ENCODE results near the gene TMEM259.

The TMEM259 gene

DNA sequence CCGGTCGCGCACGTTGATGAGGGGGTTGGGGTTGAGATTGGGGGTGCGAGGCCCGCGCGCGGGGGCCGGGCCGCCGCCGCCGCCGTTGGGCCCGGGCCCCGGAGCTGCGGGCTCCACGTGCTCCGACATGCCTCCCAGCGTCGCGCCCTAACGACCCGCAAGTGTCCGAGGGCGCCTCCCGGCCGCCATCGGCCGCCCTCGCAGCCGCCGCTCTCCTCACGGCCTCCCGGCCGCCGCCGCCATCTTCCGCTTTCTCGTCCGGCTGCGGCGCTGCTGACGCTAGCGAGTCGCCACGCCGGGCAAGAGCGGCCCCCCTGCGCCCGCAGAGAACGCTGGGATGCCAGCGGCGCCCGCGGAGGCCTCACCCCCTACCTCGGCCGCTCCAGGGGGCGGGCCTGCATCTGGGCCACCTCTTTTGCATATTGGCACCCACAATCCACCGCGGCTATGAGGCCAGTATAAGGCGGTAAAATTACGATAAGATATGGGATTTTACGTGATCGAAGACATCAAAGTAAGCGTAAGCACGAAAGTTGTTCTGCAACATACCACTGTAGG lies at the start of gene TMEM259:
TSS of gene TMEM259 (minus strand) at position 256 of the 558 bp plus-strand sequence. CDS start at position 129, 127 bp downstream.
- peak; percentile 90 for DNase-seq (ENCODE audit: low read depth)

DNA sequence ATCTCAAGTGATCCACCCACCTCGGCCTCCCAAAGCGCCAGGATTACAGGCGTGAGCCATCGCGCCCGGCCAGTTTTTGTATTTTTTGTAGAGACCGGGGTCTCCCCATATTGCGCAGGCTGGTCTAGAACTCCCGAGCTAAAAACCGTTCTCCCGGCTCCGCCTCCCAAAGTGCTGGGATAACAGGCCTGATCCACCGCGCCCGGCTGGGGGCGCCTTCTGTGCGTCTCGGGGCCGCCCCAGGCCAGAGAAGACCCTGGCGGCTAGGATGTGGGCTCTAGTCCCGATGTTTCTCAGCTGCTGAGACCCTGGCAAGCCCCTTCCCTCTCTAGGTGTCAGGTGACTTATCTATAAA lies 49.6 kb upstream of the TMEM259 start:
- DNase-seq (ENCODE audit: low read depth) = no peak

DNA sequence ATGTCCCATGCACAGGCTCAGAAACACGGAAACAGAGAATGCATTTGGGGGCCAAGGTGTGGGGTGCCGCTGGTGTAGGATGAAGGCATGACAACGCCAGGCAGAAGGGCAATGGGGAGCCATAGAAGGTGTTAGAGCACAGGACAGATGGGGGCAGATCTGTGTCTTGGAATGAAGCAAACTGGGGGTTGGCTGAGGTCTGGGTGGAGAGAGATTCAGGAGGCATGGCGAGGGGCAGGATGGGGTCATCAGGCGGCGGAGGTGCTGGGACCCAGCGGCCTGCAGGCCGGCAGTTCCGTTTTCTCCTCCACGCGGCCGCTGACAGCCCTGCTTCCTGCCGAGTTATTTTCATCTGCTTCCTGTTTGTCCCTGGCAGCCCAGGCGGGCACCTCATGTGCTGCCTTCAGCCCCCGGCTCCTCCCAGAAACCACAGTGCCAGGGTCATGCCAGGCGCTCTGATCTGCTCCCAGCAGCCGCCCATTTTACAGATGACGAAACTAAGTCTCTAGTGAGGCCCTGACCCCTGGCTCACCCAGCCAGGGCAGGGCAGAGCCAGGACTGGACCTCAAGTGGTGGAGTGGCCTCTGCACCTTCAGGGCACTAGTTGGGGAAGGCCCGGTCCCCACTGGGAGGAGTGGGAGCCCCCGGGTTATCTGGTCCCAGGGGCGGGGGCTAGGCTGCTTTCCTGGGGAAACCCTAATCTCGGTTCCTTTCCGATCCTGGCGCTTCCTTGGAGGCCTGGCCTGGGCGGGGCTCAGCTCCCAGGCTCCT lies 48.3 kb upstream of the TMEM259 start:
- peak; percentile 81 for DNase-seq (ENCODE audit: low read depth)

DNA sequence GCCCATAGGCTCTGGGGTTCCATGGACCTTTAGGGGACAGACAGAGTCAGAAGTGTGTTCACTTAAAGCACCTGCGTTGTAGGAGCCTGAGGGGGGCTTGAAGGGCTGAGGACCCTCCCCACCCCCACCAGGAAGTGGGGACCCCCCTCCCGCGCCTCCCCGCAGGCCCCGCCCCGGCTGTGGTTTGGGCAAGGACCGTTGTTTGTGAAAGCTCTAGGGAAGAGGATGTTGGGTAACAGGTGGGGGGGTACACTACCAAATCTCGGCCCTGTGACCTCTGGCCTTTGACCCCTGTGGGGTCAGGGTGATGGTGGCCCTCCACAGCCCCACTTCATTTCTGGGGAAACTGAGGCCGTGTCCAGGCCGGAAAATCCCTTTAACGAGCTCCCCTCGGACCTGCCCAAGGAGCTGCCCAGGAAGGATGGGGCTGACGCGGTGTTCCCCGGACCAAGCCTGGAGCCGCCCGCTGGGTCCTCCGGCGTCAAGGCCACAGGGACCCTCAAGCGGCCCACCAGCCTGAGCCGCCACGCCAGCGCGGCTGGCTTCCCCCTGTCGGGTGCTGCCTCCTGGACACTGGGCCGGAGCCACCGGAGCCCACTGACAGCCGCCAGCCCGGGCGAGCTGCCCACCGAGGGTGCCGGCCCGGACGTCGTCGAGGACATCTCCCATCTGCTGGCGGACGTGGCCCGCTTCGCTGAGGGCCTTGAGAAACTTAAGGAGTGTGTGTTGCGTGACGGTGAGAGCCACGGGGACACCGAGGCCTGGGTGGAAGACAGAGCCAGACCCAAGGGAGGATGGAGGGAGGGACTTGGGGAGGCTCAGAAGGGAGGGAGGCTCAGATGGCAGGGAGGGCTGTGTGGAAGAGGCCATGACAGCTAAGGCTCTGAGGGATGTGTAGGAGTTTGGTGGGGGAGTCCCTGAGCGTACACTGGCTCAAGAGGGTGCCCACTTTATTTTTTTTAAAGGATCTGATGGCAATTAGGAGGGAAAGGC lies 47.4 kb upstream of the TMEM259 start:
- no peak for DNase-seq (ENCODE audit: low read depth)

DNA sequence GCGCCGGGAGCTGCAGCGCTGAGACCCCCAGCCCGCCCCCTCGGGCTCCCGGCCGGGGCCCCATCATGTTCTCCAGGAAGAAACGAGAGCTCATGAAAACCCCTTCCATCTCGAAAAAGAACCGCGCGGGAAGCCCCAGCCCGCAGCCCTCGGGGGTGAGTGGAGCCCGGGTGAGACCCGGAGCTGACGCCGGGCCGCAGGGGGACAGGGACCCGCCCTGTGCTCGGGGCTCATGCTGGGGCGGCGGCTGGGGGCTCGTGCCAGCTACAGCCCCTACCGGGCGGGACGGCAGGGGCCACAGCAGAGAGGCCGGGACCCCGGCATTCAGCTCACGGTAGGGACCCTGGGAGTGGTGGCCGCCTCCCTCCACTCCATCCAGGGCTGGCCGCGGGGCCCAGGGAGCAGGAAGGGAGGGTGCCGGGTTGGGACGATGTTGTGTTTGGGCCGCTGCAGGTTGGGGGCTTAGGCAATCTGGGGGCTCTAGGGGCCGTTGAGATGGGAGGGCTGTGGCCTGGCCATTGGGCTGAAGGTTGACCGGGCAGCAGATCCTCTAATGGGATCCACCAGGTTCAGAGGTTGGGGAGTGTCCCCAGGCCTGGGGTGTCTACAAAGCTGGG lies 46.5 kb upstream of the TMEM259 start:
- no peak for DNase-seq (ENCODE audit: low read depth)

DNA sequence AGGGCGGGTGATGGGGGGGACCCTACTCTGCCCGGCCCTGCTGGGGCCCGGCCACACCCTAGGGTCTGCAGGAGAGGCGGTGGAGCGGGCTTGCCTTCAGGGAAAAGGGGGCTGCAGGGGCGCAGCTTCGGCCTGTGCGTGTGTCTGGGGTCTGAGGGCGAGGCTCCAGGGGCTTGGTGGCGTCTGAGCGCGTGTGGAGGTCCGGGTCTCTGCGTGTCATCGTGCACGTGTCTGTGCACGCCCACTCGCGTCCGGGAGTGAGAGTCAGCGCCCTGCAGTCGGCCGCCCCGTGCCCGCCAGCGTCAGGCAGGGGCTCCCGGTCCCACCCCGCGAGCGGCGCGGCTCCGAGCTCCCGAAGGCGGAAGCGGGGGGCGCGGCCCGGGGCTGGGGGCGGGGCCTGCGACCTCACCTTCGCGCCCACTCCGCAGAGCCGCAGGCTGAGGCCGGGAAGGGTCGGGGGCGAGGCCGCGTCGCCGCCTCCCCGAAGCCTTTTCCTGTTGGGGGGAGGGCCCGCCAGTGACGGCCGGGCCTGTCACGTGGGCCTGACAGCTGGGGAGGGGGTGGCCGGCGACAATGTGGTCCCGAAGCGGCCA lies 45.9 kb upstream of the TMEM259 start, which contains the start of gene ARHGAP45:
TSS of gene ARHGAP45 (plus strand) at position 420 of the 593 bp plus-strand sequence. CDS start 239 bp downstream, outside the sequence.
- peak; percentile 82 for DNase-seq (ENCODE audit: low read depth)

DNA sequence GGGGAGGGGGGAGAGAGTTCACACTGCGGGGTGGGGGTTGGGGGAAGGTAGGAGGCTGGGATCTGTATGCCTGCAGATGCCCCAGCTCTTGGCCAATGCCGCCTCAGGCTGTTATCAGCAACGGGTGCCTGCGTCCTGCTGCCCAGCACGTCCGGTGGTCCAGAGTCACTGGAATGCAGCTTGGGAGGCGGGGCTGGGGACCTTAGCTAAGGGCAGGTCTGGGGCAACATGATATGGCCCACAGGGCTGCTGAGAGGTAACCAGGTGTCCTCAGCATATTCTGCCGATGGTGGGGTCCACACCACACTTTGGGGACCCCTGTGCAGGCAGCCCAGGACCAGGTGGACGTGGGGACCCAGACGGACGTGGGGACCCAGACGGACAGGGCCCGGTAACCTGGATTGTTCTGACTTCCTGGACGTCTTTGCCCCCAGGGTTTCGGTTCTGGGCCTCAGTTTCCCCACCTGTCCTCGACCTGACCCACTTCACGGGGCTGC lies 45.4 kb upstream of the TMEM259 start:
- peak; percentile 90 for DNase-seq (ENCODE audit: low read depth)

DNA sequence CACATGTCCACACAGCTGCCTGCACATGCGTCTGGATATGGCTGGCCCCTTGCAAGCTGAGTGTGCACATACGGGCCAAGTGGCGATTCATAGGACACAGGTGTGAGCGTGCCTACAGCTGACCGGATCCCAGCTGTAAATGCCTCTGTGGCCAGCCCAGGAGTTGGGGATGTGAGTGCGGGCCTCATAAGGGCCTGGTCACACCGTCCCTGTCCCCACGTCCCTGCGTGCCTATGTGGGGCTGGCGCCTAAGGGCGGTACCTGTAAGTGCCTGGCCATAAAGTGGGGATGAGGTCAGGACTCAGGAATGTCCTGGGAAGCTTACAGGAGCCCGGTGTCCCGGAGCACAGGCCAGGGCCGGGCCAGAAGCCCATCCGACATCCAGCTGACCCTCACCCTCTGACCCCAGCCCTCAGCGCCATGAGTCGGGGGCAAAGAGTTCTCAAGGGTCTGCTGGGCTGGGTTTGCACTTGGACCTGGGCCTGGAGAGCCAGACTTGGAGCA lies 44.7 kb upstream of the TMEM259 start:
- DNase-seq (ENCODE audit: low read depth) = no peak

DNA sequence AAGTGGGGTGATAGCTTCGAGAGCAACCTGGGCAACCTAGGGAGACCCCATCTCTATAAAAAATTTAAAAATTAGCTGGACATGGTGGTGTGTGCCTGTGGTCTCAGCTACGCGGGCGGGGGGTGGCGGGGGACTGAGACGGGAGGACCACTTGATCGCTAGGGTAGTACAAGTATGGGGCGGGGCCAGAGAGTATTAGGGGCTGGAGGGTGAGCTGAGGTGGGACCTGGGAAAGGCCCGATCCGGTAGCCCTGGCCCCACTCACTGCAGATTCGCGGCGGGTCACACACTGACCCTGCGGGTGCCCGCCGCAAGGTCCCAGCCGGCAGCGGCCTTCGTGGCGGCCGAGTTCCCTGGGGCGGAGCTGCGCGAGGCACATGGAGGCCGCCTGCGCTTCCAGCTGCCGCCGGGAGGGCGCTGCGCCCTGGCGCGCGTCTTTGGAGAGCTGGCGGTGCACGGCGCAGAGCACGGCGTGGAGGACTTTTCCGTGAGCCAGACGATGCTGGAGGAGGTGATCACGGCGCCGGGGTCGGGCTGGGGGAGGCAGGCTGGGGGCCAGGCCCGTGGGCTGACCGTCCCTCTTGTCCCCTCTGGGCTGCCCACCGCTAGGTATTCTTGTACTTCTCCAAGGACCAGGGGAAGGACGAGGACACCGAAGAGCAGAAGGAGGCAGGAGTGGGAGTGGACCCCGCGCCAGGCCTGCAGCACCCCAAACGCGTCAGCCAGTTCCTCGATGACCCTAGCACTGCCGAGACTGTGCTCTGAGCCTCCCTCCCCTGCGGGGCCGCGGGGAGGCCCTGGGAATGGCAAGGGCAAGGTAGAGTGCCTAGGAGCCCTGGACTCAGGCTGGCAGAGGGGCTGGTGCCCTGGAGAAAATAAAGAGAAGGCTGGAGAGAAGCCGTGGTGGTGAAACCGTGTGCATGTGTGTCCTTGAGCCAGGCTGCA lies 44.0 kb upstream of the TMEM259 start:
- no peak for DNase-seq (ENCODE audit: low read depth)

DNA sequence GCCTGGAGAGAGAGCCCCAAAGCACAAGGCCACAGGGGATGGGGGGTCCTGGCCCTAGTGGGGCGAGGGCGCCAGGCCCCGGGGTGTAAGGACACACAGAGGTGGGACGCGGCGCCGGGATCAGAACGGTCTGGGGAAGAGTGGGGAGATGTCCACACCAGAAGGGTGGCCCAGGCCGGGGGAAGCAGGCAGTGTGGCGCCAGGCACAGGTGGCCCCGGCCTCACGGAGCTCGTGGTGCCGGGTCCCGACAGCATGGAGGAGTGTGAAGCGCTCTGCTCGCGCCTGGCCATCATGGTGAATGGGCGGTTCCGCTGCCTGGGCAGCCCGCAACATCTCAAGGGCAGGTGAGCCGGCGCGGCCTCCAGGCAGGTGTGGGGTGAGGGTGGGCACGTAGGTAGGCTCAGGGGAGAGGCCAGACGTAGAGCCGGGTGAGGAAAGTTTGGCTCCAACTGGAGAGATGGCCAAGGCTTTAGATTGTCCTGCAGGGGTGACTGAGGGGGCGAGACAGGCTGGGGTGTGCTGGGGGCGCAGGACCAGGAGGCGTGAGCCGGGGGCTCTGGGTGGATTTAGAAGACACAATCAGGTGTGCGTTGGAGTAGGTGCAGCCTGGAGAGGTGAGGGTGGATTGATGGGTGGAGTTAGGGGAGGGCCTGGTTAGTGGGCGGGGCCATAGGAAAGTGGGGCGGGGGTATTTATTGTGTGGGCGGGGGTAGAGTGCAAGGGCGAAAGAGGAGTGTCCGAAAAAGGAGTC lies 43.2 kb upstream of the TMEM259 start:
- DNase-seq (ENCODE audit: low read depth) = no peak

DNA sequence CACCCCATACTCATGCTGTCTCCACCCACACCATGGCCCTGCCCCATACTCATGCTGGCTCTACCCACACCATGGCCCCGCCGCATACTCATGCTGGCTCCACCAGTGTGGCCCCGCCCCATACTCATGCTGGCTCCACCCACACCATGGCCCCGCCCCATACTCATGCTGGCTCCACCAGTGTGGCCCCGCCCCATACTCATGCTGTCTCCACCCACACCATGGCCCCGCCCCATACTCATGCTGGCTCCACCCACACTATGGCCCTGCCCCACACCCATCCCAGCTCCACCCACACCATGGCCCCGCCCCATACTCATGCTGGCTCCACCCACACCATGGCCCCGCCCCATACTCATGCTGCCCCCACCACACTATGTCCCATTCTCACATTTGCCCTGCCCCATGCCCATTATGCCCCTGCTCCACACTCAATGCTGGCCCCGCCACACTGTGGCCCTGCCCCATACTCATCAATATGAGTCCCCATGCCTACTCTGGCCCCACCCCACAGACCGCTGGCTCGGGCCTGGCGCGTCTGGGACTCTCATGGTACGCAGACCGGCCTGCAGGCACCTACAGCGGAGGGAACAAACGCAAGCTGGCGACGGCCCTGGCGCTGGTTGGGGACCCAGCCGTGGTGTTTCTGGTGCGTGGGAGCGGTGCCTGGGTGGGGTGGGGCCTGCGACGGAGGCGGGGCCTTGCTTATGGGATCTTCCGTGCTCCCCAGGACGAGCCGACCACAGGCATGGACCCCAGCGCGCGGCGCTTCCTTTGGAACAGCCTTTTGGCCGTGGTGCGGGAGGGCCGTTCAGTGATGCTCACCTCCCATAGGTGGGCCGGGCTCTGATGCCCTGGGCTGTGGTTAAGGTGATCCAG lies 42.3 kb upstream of the TMEM259 start:
- no peak for DNase-seq (ENCODE audit: low read depth)

DNA sequence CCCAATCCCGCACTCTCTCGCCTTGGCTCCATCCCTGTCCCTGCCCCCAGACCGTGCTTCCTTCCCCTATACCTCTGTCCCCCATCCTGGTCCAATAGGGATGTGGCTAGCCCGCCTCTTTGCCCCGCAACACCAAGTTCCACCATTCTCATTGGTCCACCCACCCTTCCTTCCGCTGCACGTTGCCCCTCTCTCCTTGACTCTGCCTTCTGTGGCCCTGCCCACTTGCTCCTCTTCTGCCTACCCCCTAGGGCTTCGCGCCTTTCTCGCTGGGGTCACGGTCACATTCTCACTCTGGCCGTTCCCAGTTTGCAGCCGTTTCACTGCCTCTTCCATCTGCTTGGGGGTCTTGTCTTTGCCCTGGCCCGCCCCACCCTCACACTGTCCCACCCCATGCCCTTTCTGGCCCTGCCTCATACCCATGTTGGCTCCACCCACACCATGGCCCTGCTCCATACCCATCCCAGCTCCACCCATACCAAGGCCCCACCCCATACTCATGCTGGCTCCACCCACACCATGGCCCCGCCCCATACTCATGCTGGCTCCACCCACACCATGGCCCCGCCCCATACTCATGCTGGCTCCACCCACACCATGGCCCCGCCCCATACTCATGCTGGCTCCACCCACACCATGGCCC lies 41.6 kb upstream of the TMEM259 start:
- DNase-seq (ENCODE audit: low read depth) = no peak

DNA sequence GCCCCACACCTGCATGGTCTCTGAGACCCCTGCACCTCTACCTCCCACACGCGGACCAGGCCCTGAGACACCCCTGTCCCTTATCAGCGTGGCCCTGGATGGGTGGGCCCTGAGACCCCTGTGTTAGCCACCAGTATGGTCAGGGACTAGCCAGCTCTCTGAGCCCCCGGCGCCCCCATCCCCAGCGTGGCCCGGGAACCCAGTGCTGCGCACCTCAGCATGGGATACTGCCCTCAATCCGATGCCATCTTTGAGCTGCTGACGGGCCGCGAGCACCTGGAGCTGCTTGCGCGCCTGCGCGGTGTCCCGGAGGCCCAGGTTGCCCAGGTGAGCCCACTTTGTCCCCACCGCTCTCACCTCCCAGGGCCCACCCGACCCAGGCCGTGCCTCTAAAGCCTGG lies 41.1 kb upstream of the TMEM259 start:
- no peak for DNase-seq (ENCODE audit: low read depth)

DNA sequence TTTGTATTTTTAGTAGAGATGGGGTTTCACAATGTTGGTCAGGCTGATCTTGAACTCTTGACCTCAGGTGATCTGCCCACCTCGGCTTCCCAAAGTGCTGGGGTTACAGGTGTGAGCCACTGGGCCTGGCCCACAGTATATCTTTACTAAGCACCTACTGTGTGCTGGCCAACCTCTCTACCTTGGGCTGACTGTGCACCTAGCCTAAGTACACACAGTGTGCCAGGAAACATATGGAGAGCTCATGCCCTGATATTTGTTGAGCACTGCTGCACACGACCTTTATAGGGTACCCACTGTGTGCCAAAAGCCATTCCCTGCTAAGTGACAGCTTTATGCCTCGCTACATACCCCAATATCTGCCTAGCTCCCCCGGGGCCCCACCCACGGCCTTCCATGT lies 39.8 kb upstream of the TMEM259 start:
- DNase-seq (ENCODE audit: low read depth) = no peak

DNA sequence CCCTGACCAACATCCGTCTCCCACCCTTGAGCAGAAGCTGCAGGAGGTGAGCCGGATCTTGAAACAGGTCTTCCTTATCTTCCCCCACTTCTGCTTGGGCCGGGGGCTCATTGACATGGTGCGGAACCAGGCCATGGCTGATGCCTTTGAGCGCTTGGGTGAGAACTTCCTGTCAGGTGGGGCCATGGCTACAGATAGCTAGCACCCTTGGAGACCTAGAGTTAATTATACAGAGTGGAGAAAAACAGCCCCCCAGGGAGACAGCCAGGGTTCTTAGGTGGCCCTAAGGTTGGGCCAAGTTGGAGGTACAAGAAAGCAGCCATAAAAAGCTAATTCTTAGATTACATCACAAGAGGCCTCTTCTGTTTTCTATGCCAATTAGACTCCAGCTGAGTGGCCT lies 37.2 kb upstream of the TMEM259 start:
- no peak for DNase-seq (ENCODE audit: low read depth)

DNA sequence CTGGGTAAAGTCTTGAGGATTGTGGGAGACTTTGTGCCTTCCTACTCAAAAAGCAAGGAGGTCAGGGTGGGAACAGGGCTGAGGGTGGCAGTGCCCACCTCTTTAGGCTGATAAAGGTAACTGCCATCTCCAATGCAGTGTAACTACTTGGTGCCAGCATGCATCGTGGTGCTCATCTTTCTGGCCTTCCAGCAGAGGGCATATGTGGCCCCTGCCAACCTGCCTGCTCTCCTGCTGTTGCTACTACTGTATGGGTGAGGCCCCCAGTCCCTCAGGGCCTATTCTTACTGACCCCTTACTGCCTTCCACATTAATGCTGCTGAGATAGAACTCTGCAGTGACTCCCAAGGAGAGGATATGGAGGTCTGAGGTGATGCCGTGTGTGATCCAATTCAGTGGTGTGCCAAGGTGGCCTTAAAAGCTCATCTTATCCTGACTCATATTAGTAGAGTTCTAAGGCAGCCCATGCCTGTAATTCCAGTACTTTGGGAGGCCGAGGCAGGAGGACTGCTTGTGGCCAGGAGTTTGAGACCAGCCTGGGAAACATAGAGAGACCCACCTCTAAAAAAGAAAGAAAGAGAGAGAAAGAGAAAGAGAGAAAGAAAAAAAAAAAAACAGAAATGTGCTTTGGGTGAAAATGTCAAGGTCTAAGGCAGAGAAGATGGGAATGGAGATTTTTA lies 36.4 kb upstream of the TMEM259 start:
- DNase-seq (ENCODE audit: low read depth) = no peak

DNA sequence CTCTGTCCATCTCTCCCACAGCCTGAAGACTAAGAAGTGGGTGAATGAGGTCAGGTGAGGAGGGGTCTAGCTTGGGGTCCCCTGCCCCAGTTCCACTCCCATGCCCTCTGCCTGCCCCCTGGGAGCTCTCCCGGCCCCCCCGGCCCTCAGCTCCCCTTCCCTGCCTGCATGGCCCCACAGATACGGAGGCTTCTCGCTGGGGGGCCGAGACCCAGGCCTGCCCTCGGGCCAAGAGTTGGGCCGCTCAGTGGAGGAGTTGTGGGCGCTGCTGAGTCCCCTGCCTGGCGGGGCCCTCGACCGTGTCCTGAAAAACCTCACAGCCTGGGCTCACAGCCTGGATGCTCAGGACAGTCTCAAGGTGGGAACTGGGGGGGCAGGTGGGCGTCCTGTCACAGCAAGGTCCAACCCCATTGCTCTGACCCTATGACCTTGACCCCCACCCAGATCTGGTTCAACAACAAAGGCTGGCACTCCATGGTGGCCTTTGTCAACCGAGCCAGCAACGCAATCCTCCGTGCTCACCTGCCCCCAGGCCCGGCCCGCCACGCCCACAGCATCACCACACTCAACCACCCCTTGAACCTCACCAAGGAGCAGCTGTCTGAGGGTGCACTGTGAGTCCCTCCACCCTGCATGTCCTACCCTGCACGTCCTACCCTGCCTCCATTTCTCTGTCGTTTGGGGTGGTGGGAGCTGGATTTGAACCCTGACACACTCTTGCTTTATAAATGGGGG lies 35.1 kb upstream of the TMEM259 start:
- DNase-seq (ENCODE audit: low read depth) = no peak

Data from CMK (cell line).